ENCODE measurements around the gene PTPRD.

PTPRD gene

GRCh38 chr9:9592104-9592503 is 1020.7 kb downstream of the PTPRD start:
- Histone ChIP-seq H3K4me3 (no peak overlapping the region), H3K36me3 (ENCODE audit: insufficient read depth, low read length) (no peaks in the 10 kb centered on the region), H3K9ac (ENCODE audit: insufficient read length) (no peak overlapping the region), H3K27ac (no peak overlapping the region), H3K9me3 (ENCODE audit: low read depth, low read length) (no peaks in the 10 kb centered on the region)
- DNase-seq (ENCODE audit: low read depth, low spot score), result no peak
- TF ChIP-seq POLR2AphosphoS5 (IDR thresholded peaks at IDR 0.05; ENCODE audit: borderline replicate concordance, low read depth, low read length) (no peak), FOXP2 (optimal IDR thresholded peaks at IDR 0.05; ENCODE audit: control extremely low read depth, extremely low read length, insufficient read depth) (no peak), EZH2 (IDR thresholded peaks at IDR 0.05) (no peak)

GRCh38 chr9:9585920-9586319 is 1026.9 kb downstream of the PTPRD start:
- no peaks in the 10 kb centered on the region for H3K36me3 ChIP-seq (ENCODE audit: insufficient read depth, low read length)
- no peak overlapping the region for H3K27ac ChIP-seq
- H3K9ac ChIP-seq (ENCODE audit: insufficient read length), result no peak overlapping the region
- DNase-seq (ENCODE audit: low read depth, low spot score), result no peak
- no peaks in the 10 kb centered on the region for H3K9me3 ChIP-seq (ENCODE audit: low read depth, low read length)
- TF ChIP-seq EZH2 (IDR thresholded peaks at IDR 0.05) (no peak), FOXP2 (optimal IDR thresholded peaks at IDR 0.05; ENCODE audit: control extremely low read depth, extremely low read length, insufficient read depth) (no peak), POLR2AphosphoS5 (IDR thresholded peaks at IDR 0.05; ENCODE audit: borderline replicate concordance, low read depth, low read length) (no peak)
- no peak overlapping the region for H3K4me3 ChIP-seq

GRCh38 chr9:9574080-9574479 is 1038.7 kb downstream of the PTPRD start:
- Histone ChIP-seq H3K9me3 (ENCODE audit: low read depth, low read length) (no peaks in the 10 kb centered on the region), H3K36me3 (ENCODE audit: insufficient read depth, low read length) (no peaks in the 10 kb centered on the region)
- TF ChIP-seq POLR2AphosphoS5 (IDR thresholded peaks at IDR 0.05; ENCODE audit: borderline replicate concordance, low read depth, low read length) (no peak), FOXP2 (optimal IDR thresholded peaks at IDR 0.05; ENCODE audit: control extremely low read depth, extremely low read length, insufficient read depth) (no peak), EZH2 (IDR thresholded peaks at IDR 0.05) (no peak)

GRCh38 chr9:9565700-9566099 is 1047.1 kb downstream of the PTPRD start:
- no peak overlapping the region for H3K9ac ChIP-seq (ENCODE audit: insufficient read length)
- no peaks in the 10 kb centered on the region for H3K36me3 ChIP-seq (ENCODE audit: insufficient read depth, low read length)
- no peaks in the 10 kb centered on the region for H3K9me3 ChIP-seq (ENCODE audit: low read depth, low read length)
- H3K4me3 ChIP-seq, result no peak overlapping the region
- no peak for DNase-seq (ENCODE audit: low read depth, low spot score)
- no peak for TF ChIP-seq POLR2AphosphoS5 (IDR thresholded peaks at IDR 0.05; ENCODE audit: borderline replicate concordance, low read depth, low read length)
- TF ChIP-seq FOXP2 (optimal IDR thresholded peaks at IDR 0.05; ENCODE audit: control extremely low read depth, extremely low read length, insufficient read depth), result no peak
- no peak for TF ChIP-seq EZH2 (IDR thresholded peaks at IDR 0.05)
- H3K27ac ChIP-seq, result no peak overlapping the region

More at GRCh38 chr9:9574080-9574479, 1038.7 kb downstream of the PTPRD start:
- DNase-seq (ENCODE audit: low read depth, low spot score), result no peak
- Histone ChIP-seq H3K4me3 (no peak overlapping the region), H3K27ac (no peak overlapping the region), H3K9ac (ENCODE audit: insufficient read length) (no peak overlapping the region)

GRCh38 chr9:9563817-9564216 is 1049.0 kb downstream of the PTPRD start:
- Histone ChIP-seq H3K4me3 (no peak overlapping the region), H3K9me3 (ENCODE audit: low read depth, low read length) (no peaks in the 10 kb centered on the region), H3K36me3 (ENCODE audit: insufficient read depth, low read length) (no peaks in the 10 kb centered on the region), H3K27ac (no peak overlapping the region), H3K9ac (ENCODE audit: insufficient read length) (no peak overlapping the region)
- DNase-seq (ENCODE audit: low read depth, low spot score), result no peak
- TF ChIP-seq FOXP2 (optimal IDR thresholded peaks at IDR 0.05; ENCODE audit: control extremely low read depth, extremely low read length, insufficient read depth) (no peak), EZH2 (IDR thresholded peaks at IDR 0.05) (no peak), POLR2AphosphoS5 (IDR thresholded peaks at IDR 0.05; ENCODE audit: borderline replicate concordance, low read depth, low read length) (no peak)

- no peak overlapping the region for H3K9ac ChIP-seq (ENCODE audit: insufficient read length)
- DNase-seq (ENCODE audit: low read depth, low spot score), result no peak
- TF ChIP-seq POLR2AphosphoS5 (IDR thresholded peaks at IDR 0.05; ENCODE audit: borderline replicate concordance, low read depth, low read length) (no peak), EZH2 (IDR thresholded peaks at IDR 0.05) (no peak), FOXP2 (optimal IDR thresholded peaks at IDR 0.05; ENCODE audit: control extremely low read depth, extremely low read length, insufficient read depth) (no peak)
- no peak overlapping the region for H3K4me3 ChIP-seq
- H3K27ac ChIP-seq, result no peak overlapping the region
- H3K9me3 ChIP-seq (ENCODE audit: low read depth, low read length), result no peaks in the 10 kb centered on the region
- H3K36me3 ChIP-seq (ENCODE audit: insufficient read depth, low read length), result no peaks in the 10 kb centered on the region
Measured at GRCh38 chr9:9560382-9561035, 1052.3 kb downstream of the PTPRD start.

GRCh38 chr9:9558907-9559306 is 1053.9 kb downstream of the PTPRD start:
- H3K9me3 ChIP-seq (ENCODE audit: low read depth, low read length), result no peaks in the 10 kb centered on the region
- no peaks in the 10 kb centered on the region for H3K36me3 ChIP-seq (ENCODE audit: insufficient read depth, low read length)
- no peak overlapping the region for H3K27ac ChIP-seq
- no peak for TF ChIP-seq POLR2AphosphoS5 (IDR thresholded peaks at IDR 0.05; ENCODE audit: borderline replicate concordance, low read depth, low read length)
- TF ChIP-seq FOXP2 (optimal IDR thresholded peaks at IDR 0.05; ENCODE audit: control extremely low read depth, extremely low read length, insufficient read depth), result no peak
- TF ChIP-seq EZH2 (IDR thresholded peaks at IDR 0.05), result no peak
- DNase-seq (ENCODE audit: low read depth, low spot score), result no peak
- H3K9ac ChIP-seq (ENCODE audit: insufficient read length), result no peak overlapping the region
- no peak overlapping the region for H3K4me3 ChIP-seq

- no peak overlapping the region for H3K27ac ChIP-seq
- DNase-seq (ENCODE audit: low read depth, low spot score), result no peak
- TF ChIP-seq POLR2AphosphoS5 (IDR thresholded peaks at IDR 0.05; ENCODE audit: borderline replicate concordance, low read depth, low read length) (no peak), FOXP2 (optimal IDR thresholded peaks at IDR 0.05; ENCODE audit: control extremely low read depth, extremely low read length, insufficient read depth) (no peak), EZH2 (IDR thresholded peaks at IDR 0.05) (no peak)
- no peak overlapping the region for H3K9ac ChIP-seq (ENCODE audit: insufficient read length)
- no peaks in the 10 kb centered on the region for H3K36me3 ChIP-seq (ENCODE audit: insufficient read depth, low read length)
- H3K9me3 ChIP-seq (ENCODE audit: low read depth, low read length), result no peaks in the 10 kb centered on the region
- no peak overlapping the region for H3K4me3 ChIP-seq
Measured at GRCh38 chr9:9557804-9558334, 1054.9 kb downstream of the PTPRD start.
